GM19099 (cell line): ENCODE data around the gene MRPL49.

Experiments
- POLR2A ChIP-seq: IDR thresholded peaks from 3 replicates; pipeline ENCODE4 v1.6.1; 2011; ENCODE audit warnings: low read depth; ENCODE audit not compliant: insufficient read length; ENCODE audit errors: extremely low read depth

MRPL49 gene

DNA sequence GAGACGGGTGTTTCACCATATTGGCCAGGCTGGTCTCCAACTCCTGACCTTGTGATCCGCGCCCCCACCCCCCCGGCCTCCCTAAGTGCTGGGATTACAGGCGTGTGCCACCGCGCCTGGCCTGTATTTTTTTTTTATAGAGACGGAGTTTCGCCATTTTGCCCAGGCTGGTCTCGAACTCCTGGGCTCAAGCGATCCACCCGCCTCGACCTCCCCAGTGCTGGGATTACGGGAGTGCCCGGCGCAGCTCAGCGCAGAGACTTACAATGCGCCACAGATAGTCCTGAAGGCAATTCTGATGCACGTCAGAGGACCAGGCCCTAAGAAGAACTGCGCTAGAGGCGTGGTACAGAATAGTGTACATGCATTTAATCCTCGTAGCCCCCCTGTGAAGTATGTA is 26.7 kb upstream of the MRPL49 start:
- no peak for TF ChIP-seq POLR2A

DNA sequence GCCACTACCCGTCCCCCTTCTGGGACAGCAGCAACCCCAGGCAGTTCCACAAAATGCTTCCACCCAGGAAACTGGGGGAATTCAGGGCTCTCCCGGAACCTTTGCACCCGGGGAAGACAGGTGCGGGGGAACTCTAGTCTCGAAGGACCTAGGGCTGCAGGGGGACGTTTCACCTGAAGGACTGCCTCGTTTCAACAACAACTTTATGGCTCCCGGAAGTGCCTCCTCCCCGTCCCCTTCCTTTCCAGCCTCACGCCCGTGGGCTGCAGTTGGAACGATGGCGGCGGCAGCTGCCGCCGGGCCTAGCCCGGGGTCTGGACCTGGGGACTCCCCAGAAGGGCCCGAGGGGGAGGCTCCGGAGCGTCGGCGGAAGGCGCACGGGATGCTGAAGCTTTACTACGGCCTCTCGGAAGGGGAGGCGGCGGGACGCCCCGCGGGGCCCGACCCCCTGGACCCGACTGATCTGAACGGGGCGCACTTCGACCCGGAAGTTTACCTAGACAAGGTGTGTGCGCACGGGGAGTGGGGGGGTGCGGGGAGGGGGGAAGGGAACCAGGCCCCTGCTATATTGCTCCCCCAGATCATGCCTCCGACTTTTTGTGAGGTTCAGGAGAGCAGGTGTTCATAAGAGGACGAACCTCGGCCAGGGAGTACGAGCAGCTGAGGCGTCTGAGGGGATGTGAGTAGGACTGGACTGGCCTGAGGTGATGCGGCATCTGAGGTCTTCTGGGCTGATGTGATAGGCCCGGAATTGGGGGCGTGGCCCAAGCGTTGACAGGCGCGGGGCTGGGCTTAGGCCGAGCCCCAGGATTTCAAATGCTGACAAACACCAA is 25.9 kb upstream of the MRPL49 start, which contains the start of gene VPS51:
Gene VPS51 (plus strand): TSS at position 241 of the 833 bp plus-strand sequence. CDS start 37 bp downstream, at position 278.
- TF ChIP-seq POLR2A, result peak; percentile 90

DNA sequence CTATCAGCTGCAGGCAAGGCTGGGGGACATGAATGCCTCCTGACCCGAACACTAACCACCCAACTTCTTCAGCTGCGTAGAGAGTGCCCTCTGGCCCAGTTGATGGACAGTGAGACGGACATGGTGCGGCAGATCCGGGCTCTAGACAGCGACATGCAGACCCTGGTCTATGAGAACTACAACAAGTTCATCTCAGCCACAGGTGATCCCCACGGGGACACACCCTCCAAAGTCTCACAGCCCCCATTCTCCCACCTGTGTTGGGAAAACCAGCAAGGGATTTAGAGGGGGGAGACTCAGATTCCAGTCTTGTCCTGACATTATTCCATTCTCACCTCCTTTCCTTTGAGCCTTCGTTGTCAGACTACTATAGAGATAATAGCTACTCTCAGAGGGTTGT is 25.2 kb upstream of the MRPL49 start:
- no peak for TF ChIP-seq POLR2A

DNA sequence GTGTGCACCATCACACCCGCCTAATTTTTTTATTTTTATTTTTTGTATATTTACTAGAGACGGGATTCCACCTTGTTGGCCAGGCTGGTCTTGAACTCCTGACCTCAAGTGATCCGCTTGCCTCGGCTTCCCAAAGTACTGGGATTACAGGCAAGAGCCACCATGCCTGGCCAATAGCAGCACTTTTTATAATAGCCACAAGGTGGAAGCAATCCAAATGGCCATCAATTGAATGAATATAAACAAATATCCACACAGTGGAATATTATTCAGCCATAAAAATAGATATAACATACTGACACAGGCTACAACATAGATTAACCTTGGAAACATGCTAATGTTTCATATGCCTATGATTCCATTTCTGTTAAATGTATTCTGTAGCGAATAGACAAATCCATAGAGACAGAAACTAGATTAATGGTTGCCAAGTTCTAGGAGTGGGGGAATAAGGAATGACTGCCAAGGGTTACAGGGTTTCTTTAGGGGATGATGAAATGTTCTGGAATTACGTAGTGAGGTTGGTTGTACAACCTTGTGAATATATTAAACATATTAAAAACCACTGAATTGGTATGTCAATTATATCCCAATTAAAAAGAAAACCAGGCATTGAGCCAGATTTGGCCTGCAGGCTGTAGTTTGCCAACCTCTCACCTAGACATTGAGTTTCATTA is 21.3 kb upstream of the MRPL49 start:
- TF ChIP-seq POLR2A, result no peak

DNA sequence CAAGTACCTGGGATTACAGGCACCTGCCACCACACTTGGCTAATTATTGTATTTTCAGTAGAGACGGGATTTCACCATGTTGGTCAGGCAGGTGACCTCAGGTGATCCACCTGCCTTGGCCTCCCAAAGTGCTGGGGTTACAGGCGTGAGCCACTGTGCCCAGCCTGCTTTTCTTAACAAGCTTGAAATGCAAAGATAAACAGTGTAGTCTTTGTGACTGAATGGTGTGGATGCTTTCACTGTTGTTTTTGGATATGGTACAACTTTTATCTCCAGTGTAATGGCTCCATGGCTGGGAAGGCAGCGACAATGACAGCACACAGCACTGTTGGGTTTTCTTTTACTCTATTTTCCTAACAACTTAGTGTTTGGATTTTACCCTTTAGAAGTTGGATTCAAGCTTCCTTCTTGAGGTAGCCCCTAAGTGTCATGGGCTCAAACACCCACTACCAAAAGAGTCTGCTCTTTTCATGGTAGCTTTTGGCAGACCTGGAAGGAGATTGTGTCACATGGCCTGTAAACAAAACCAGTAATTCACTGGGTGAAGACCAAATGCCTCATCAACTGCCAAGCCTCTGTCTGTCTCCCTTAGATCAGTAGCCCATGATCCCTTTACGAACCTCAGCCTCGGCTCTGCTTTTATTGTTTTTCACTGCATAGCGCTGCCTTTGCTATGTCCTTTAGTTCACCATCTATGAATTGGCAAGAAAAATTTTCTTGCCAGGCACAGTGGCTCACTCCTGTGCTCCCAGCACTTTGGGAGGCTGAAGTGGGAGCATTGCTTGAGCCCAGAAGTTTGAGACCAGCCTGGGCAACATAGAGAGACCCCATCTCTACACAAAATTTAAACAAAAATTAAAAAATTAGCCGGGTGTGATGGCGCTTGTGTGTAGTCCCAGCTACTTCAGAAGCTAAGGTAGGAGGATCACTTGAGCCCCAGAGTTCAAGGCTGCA is 19.7 kb upstream of the MRPL49 start:
- no peak for TF ChIP-seq POLR2A

DNA sequence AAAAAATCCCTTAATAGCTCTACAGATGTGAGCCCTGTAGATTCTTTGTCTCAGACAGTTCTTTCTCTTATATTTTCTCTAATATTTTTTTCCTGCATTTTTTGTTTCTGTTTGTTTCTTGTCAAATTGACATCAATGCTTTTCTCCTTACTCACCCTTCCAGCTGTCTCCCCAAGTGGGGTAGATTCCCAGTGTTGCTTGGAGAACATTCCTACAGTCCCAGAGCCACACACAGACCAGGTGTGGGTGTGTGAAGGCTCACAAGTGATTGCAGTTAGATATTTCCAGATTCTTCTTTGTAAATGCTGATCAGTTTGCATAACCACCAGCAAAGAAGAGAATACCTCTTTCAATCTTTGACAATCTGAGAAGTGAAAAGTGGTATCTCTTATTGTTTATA is 18.6 kb upstream of the MRPL49 start:
- no peak for TF ChIP-seq POLR2A

DNA sequence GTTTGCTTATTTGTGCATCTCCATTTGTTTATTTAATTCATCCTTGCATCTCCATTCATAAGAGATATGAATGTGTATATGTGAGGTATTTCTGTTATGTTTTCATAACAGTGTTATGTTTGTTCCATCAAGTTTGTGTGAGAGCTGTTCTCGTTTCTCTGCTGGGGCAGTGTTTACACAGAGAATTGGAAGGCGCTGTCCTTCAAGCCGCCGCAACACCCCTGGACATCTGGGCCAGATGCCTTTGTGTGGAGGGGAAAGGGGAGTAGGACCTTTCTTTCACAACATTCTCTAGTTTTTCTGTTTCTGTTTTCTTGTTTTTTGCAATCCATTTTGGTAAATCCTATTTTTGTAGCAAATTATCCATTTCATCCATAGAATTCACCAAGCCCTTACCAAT is 17.5 kb upstream of the MRPL49 start:
- no peak for TF ChIP-seq POLR2A

DNA sequence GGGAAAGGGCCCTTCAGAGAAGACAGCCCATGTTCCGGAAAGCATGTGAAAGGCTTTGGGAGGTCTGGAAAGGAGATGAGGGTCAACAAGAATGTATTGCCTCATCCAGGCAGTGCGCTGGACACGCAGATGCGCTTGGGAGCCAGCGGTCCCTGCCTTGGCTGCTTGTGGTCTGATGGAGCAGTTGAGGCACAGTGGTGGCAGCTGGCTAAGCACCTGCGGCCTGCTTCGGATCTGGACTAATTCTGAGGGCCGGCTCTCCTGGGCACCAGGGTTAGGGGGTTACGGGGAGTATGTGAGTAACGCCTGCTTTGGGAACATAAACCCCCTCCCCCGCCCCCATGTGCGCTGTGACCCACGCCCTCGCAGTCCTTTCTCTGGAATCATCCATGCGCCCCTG is 15.0 kb upstream of the MRPL49 start:
- no peak for TF ChIP-seq POLR2A

DNA sequence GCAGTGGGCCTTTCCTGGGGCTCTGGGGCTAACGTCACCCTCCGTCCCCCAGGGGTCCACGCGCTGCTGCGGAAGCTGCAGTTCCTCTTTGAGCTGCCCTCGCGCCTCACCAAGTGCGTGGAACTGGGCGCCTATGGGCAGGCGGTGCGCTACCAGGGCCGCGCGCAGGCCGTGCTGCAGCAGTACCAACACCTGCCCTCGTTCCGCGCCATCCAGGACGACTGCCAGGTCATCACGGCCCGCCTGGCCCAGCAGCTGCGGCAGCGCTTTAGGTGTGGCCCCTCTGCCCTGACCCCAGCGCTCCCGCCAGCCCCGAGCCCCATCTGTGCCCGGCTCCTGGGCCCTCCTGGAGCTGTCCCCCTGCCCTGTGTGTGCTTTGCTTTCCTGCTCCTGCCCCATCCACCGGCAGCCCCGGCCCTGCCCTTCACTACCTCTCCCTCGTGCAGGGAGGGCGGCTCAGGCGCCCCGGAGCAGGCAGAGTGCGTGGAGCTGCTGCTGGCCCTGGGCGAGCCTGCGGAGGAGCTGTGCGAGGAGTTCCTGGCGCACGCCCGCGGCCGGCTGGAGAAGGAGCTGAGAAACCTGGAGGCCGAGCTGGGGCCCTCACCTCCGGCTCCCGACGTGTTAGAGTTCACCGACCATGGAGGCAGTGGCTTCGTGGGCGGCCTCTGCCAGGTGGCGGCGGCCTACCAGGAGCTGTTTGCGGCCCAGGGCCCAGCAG is 14.2 kb upstream of the MRPL49 start:
- TF ChIP-seq POLR2A, result no peak

DNA sequence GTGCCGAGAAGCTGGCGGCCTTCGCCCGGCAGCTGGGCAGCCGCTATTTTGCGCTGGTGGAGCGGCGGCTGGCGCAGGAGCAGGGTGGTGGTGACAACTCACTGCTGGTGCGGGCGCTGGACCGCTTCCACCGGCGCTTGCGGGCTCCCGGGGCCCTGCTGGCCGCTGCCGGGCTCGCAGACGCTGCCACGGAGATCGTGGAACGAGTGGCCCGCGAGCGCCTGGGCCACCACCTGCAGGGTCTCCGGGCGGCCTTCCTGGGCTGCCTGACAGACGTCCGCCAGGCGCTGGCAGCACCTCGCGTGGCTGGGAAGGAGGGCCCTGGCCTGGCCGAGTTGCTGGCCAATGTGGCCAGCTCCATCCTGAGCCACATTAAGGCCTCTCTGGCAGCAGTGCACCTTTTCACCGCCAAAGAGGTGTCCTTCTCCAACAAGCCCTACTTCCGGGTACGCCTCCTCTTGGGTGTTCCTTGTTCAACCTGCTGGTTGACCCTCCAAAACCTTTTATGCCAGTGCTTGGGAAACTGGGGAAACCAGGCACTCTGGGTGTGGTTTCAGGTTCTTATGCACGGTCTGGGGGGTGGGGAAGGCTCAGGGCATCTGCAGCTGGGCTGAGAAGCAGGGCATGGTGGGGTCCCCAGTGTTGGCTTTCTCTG is 13.5 kb upstream of the MRPL49 start:
- TF ChIP-seq POLR2A, result no peak

DNA sequence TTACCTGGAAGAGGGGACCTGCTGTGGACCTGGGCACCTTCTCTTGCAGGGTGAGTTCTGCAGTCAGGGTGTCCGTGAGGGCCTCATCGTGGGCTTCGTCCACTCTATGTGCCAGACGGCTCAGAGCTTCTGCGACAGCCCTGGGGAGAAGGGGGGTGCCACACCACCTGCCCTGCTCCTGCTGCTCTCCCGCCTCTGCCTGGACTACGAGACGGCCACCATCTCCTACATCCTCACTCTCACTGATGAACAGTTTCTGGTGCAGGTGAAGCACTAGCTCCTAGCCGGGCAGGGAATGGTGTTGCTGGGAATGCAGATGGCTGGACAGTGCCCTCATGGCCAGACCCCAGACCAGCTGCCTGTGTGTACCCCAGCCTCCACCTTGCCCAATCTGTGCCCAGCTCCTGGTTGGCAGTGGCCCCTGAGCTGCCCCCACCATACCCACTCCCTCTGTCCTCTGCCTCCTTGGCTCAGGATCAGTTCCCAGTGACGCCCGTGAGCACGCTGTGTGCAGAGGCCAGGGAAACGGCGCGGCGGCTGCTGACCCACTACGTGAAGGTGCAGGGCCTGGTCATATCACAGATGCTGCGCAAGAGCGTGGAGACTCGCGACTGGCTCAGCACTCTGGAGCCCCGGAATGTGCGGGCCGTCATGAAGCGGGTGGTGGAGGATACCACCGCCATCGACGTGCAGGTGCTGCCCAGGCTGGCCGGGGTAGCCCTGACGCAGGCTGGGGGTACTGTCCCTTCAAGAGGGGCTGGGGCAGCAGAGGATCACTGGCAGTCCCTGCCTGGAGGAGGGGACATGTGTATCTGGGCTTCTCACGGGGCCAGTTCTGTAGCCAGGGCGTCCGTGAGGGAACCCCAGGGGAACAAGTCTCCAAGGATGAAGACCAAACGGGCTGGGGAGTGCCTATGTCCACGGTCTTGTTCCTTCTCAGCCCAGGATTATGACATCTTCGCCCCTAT is 12.6 kb upstream of the MRPL49 start:
- no peak for TF ChIP-seq POLR2A

DNA sequence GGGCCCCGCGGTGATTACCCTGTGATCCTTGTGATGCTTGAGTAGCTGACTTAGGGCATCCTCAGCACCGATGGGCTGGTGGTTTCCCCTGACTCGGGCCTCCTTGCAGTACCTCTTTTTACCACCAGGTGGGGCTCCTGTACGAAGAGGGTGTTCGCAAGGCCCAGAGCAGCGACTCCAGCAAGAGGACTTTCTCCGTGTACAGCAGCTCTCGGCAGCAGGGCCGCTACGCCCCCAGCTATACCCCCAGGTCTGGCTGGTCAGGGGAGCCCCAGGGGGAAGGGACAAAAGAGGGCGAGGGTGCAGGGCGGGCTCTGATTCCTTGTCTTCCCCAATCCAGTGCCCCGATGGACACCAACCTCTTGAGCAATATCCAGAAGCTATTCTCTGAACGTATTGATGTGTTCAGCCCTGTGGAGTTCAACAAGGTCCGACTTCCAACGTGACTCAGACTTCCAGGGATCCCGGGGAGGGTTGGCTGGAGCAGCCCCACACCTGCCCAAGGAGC is 11.7 kb upstream of the MRPL49 start:
- no peak for TF ChIP-seq POLR2A

DNA sequence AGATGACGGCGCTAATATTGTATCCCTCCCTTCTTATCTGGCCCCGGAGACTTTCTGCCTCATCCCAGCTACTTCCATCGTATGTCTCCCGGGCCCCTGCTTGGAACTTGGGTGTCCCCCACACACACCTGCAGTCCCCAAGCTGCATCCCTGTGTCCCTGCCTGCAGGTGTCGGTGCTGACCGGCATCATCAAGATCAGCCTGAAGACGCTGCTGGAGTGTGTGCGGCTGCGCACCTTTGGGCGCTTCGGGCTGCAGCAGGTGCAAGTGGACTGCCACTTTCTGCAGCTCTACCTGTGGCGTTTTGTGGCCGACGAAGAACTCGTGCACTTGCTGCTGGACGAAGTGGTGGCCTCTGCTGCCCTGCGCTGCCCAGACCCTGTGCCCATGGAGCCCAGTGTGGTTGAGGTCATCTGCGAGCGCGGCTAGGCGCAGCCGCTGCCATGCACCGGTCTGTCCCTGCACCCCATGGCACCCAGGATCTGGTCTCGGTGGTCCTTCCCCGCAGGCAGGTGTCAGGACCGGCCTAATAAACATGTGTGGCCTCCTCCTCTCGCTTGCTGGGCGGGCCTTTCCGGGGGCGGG is 10.9 kb upstream of the MRPL49 start:
- TF ChIP-seq POLR2A, result no peak
